ENCODE data around the gene OR5B17. TPM values are rescaled to one million over a fixed set of nuclear protein-coding genes. Genes with fewer than 3 reads are reported as not detected.
A peak's percentile ranks its signal among the peaks of the same experiment; 100 is the strongest.

OR5B17 gene
- total RNA-seq, 1 donor from 2014 or later = not detected

GRCh38 chr11:58391879-58392278 is 33.0 kb upstream of the OR5B17 start:
- Histone ChIP-seq H3K36me3 (ENCODE audit: control insufficient read depth, insufficient read depth, low read length) (no peaks in the 10 kb centered on the region), H3K4me3 (ENCODE audit: low read depth, low read length) (no peak overlapping the region), H3K27me3 (ENCODE audit: control insufficient read depth, insufficient read depth, low read length) (no peaks in the 10 kb centered on the region)
- DNase-seq (ENCODE audit: low read depth) = no peak
- TF ChIP-seq CTCF (IDR thresholded peaks at IDR 0.05; ENCODE audit: insufficient read depth, low read length, poor library complexity, severe bottlenecking) = no peak

DNA sequence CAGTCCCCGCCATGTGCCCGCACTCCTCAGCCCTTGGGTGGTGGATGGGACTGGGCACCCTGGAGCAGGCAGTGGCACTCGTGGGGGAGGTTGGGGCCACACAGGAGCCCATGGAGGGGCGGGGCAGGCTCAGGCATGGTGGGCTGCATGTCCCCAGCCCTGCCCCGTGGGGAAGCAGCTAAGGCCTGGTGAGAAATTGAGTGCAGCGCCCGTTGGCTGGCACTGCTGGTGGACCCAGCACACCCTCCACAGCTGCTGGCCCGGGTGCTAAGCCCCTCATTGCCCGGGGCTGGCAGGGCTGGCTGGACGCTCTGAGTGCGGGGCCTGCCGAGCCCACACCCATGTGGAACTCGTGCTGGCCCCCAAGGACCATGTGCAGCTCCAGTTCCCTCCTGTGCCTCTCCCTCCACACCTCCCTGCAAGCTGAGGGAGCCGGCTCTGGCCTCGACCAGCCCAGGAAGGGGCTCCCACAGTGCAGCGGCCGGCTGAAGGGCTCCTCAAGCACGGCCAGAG is 31.7 kb upstream of the OR5B17 start:
- no peak for DNase-seq (ENCODE audit: low read depth)
- Histone ChIP-seq H3K36me3 (ENCODE audit: control insufficient read depth, insufficient read depth, low read length) (no peaks in the 10 kb centered on the region), H3K27me3 (ENCODE audit: control insufficient read depth, insufficient read depth, low read length) (no peaks in the 10 kb centered on the region), H3K4me3 (ENCODE audit: low read depth, low read length) (no peak overlapping the region)
- TF ChIP-seq CTCF (IDR thresholded peaks at IDR 0.05; ENCODE audit: insufficient read depth, low read length, poor library complexity, severe bottlenecking) = no peak

DNA sequence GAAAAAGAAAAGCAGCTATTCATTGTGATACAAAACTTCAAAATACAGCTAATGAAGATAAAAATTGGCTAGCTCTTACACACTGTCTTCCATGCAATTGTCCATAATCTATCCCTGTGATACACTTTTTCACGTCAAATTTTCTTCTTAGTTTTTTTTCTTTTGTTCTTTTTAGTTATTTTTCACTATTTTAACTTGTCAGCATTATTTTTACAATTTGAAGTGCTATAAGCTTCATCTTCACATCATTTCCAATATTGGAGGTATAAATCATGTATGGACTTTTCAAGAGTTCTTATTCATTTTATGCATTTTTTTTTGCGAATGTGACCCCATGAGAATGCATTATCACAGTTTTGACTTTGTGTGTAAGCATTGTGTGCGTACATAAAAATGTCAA is 4.1 kb downstream of the OR5B17 start:
- DNase-seq (ENCODE audit: low read depth) = no peak
- no peak for TF ChIP-seq CTCF (IDR thresholded peaks at IDR 0.05; ENCODE audit: insufficient read depth, low read length, poor library complexity, severe bottlenecking)
- no peaks in the 10 kb centered on the region for H3K36me3 ChIP-seq (ENCODE audit: control insufficient read depth, insufficient read depth, low read length)
- peaks cover 2% of the 10 kb centered on the region for H3K27me3 ChIP-seq (ENCODE audit: control insufficient read depth, insufficient read depth, low read length)
- H3K4me3 ChIP-seq (ENCODE audit: low read depth, low read length) = no peak overlapping the region

DNA sequence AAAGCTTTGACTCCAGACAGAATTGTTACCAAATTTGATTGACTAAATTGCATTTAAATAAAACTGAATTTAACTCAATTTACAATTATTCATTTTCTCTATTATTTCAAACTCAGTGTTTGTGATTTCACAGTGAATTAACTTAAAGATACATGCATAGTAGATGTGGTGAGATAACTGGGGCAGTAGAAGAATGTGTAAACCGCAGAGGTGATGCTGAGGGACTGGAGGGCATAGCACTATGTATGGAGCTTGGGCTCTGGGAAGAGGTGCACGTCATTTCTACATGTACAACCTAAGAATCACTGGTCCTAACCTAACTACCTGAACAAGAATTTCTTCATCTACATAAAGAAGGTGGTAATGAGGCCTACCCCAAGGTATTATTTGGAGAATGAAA is 13.7 kb downstream of the OR5B17 start:
- Histone ChIP-seq H3K36me3 (ENCODE audit: control insufficient read depth, insufficient read depth, low read length) (no peaks in the 10 kb centered on the region), H3K27me3 (ENCODE audit: control insufficient read depth, insufficient read depth, low read length) (no peaks in the 10 kb centered on the region)
- TF ChIP-seq CTCF (IDR thresholded peaks at IDR 0.05; ENCODE audit: insufficient read depth, low read length, poor library complexity, severe bottlenecking) = no peak

DNA sequence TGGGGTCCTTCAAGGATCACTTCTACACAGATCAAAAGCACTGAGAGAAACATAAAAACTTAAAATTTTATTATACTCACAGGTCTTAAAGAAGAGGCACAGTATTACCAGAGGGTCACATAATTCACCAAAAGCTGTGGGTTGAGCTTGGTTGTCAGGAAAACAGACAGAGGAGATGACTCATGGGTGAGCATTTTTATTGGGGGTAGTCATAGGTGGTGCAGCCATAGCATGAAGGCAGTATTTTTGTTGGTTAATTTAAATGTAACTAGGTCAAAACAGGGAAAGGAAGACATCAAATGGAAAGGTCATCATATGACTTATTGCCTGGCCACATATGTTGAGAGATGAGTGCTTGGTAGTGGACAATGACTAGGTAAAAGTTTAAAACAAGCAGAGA is 24.2 kb downstream of the OR5B17 start:
- Histone ChIP-seq H3K4me3 (ENCODE audit: low read depth, low read length) (no peak overlapping the region), H3K27me3 (ENCODE audit: control insufficient read depth, insufficient read depth, low read length) (no peaks in the 10 kb centered on the region), H3K36me3 (ENCODE audit: control insufficient read depth, insufficient read depth, low read length) (no peaks in the 10 kb centered on the region)
- TF ChIP-seq CTCF (IDR thresholded peaks at IDR 0.05; ENCODE audit: insufficient read depth, low read length, poor library complexity, severe bottlenecking) = no peak
- peak; percentile 61 for DNase-seq (ENCODE audit: low read depth)

More for the DNA sequence above, 13.7 kb downstream of the OR5B17 start:
- H3K4me3 ChIP-seq (ENCODE audit: low read depth, low read length) = no peak overlapping the region
- DNase-seq (ENCODE audit: low read depth) = no peak

- Histone ChIP-seq H3K27me3 (ENCODE audit: control insufficient read depth, insufficient read depth, low read length) (no peaks in the 10 kb centered on the region), H3K4me3 (ENCODE audit: low read depth, low read length) (no peak overlapping the region), H3K36me3 (ENCODE audit: control insufficient read depth, insufficient read depth, low read length) (no peaks in the 10 kb centered on the region)
- DNase-seq (ENCODE audit: low read depth) = no peak
- no peak for TF ChIP-seq CTCF (IDR thresholded peaks at IDR 0.05; ENCODE audit: insufficient read depth, low read length, poor library complexity, severe bottlenecking)
Observed at GRCh38 chr11:58330861-58331260, 28.0 kb downstream of the OR5B17 start.

Measured in kidney epithelial cell (primary cell).